Testis (tissue), 3 donors: Measurements from ENCODE around the gene PTPRR. TPM values are rescaled to one million over a fixed set of nuclear protein-coding genes. Genes with fewer than 3 reads are reported as not detected.

Source experiments
- DNase-seq: peaks from one replicate; pipeline ENCODE4 v3.0.0-alpha.2; 2019
- H3K27ac ChIP-seq, 2 donors: fragments of 200-600 bp; sonication (generic); one replicate each; pipeline ENCODE4 v1.5.1; 2019
- H3K27me3 ChIP-seq: fragments of 200-600 bp; sonication (generic); one replicate; pipeline ENCODE4 v1.5.1; 2019
- H3K36me3 ChIP-seq: fragments of 200-600 bp; sonication (generic); one replicate; pipeline ENCODE4 v1.5.1; 2017; ENCODE audit warnings: low read depth; ENCODE audit errors: missing control alignments
- H3K4me1 ChIP-seq: fragments of 200-600 bp; sonication (generic); one replicate; pipeline ENCODE4 v1.5.1; 2019
- H3K4me3 ChIP-seq, 2 donors: fragments of 200-600 bp; sonication (generic); one replicate each; pipeline ENCODE4 v1.5.1; 2017 to 2019
- H3K9me3 ChIP-seq: fragments of 200-600 bp; sonication (generic); one replicate; pipeline ENCODE4 v1.5.1; 2017
- CTCF ChIP-seq, 3 experiments: fragments of 450-650 bp in 2 of 3; fragments of 200-600 bp in 1 of 3; sonication (generic) in 1 of 3; IDR thresholded peaks; one replicate each; pipeline ENCODE4 v1.5.1; 2016 to 2019; ENCODE audit warnings: antibody characterized with exemption in 3 of 3, mild to moderate bottlenecking in 2 of 3, moderate library complexity in 1 of 3
- POLR2A ChIP-seq: fragments of 450-650 bp; IDR thresholded peaks from one replicate; pipeline ENCODE4 v1.6.1; 2017; ENCODE audit warnings: antibody characterized with exemption, mild to moderate bottlenecking, moderate library complexity
- WGBS, 2 donors: methylation state at CpG; one replicate each; pipeline ENCODE4 v1.1.5; 2018; 5-methylcytosine and 5-hydroxymethylcytosine counted together
- intact Hi-C: fragments of 100-400 bp; cut with DNase I; formaldehyde crosslinking; loops from one replicate; pipeline ENCODE4 v1.15.1; 2023; ENCODE audit warnings: low total_unique reads
- polyA plus RNA-seq: library from polyadenylated mRNA; stranded (reverse); fragments of 350-450 nt; fragmentation: Illumina TruSeq; extraction: RNeasy Lipid Tissue Mini Kit (QIAGEN cat#74804); gene quantifications from one replicate; pipeline ENCODE4 v1.2.3, GENCODE V29; 2014; ENCODE audit warnings: low read depth, low replicate concordance; ENCODE audit not compliant: insufficient read depth
- total RNA-seq, 2 donors: library from RNA; depleted of rRNA; stranded (reverse); fragments of >200 nt; gene quantifications; one replicate each; pipeline ENCODE4 v1.2.3, GENCODE V29; 2016

PTPRR gene
- total and polyA plus RNA-seq, 3 donors from 2014 or later = 0.16 to 0.43 (median 0.24) TPM

DNA sequence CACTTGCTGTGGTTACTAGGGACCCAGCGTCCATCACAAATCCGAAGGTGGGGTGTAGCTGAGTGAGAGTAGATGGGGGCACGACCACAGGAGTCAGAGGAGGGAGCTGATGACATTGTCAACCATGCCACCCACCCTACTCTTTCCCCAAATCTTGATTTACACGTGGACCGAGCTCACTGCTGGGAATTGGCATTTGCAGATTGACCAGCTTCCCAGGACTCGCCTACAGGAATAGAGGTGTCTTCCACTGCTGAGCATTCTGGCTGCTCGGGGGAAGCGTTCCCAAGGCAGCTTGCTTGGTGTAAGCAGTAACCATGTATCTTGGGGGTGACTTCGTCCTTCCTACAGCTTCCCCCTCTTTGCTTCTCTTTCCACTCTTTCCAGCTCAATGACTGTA, 353 bp upstream of the PTPRR start:
- 11 to 19% methylated on average over 9 of the region's 9 CpGs for WGBS, 2 donors
- intact Hi-C loops = no loop called here
- TF ChIP-seq POLR2A (no peak), CTCF (IDR thresholded peaks at IDR 0.05) (no peak)

DNA sequence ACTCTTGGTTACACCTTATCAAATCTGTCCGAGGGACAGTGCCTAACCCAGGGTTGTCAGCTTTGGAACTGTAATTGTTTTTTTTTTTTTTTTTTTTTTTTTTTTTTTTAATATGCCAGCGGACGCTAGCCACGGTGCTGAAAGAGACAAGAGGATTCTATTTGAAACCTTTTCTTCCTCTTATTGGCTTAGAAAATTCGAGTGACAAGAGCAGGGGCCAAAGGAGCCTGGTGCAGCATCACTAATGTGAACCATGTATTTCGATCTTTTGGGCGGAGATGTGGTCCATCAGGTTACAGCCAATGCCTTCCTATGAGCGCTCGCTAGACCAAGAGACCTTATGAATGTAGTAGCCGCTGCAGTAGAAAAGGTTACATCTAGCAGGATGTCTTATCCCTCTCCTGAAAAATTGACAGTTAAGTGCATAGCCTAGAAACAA, 922 bp downstream of the PTPRR start:
- no peak for TF ChIP-seq CTCF (IDR thresholded peaks at IDR 0.05)
- DNase-seq = no peak
- no peak overlapping the region for H3K27ac ChIP-seq
- peak overlapping the region in 1 of 2 donors; percentile 36 for H3K4me3 ChIP-seq
- H3K27me3 ChIP-seq = no peaks in the 10 kb centered on the region
- no peaks in the 10 kb centered on the region for H3K36me3 ChIP-seq
- intact Hi-C loops = no loop called here
- no peaks in the 10 kb centered on the region for H3K9me3 ChIP-seq
- WGBS, 2 donors = 3 to 12% methylated on average over 9 to 10 of the region's 10 CpGs
- H3K4me1 ChIP-seq = peaks cover 4% of the 10 kb centered on the region

More for the DNA sequence above, 353 bp upstream of the PTPRR start:
- H3K4me3 ChIP-seq = peak overlapping the region in 1 of 2 donors; percentile 36
- no peaks in the 10 kb centered on the region for H3K36me3 ChIP-seq
- DNase-seq = no peak
- no peaks in the 10 kb centered on the region for H3K9me3 ChIP-seq
- peaks cover 4% of the 10 kb centered on the region for H3K4me1 ChIP-seq
- H3K27ac ChIP-seq = no peak overlapping the region
- H3K27me3 ChIP-seq = no peaks in the 10 kb centered on the region

DNA sequence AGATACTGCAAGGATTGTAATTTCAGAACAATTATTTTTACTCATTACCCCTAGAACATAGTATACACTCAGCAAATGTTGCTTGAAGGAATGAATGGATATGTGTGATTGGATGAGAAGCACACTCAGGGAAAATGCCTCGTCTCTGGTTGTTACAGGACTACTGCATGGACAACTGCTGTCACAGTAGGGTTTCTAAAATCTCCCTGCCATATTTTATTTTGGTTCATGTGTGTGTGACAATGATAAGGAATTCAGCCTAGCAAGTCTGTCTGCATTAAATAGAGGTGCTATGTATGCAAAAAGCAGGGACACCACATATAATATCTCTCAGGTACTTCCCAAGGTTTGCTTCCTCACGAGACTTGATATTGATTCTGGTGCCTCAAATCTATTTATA, 1.4 kb downstream of the PTPRR start:
- Histone ChIP-seq H3K4me3 (no peak overlapping the region), H3K9me3 (no peaks in the 10 kb centered on the region), H3K27ac (no peak overlapping the region), H3K4me1 (peaks cover 4% of the 10 kb centered on the region), H3K36me3 (no peaks in the 10 kb centered on the region), H3K27me3 (no peaks in the 10 kb centered on the region)
- no peak for TF ChIP-seq CTCF (IDR thresholded peaks at IDR 0.05)
- DNase-seq = no peak
- intact Hi-C loops = no loop called here
- 64 to 65% methylated on average over 2 of the region's 2 CpGs for WGBS, 2 donors

GRCh38 chr12:70918321-70918720, 2.2 kb downstream of the PTPRR start:
- no peak overlapping the region for H3K27ac ChIP-seq
- no peak for DNase-seq
- peaks cover 4% of the 10 kb centered on the region for H3K4me1 ChIP-seq
- no peaks in the 10 kb centered on the region for H3K27me3 ChIP-seq
- H3K9me3 ChIP-seq = no peaks in the 10 kb centered on the region
- H3K4me3 ChIP-seq = no peak overlapping the region
- WGBS, 2 donors = 85 to 91% methylated on average over 1 of the region's 1 CpG
- intact Hi-C loops = no loop called here
- no peaks in the 10 kb centered on the region for H3K36me3 ChIP-seq
- TF ChIP-seq CTCF (IDR thresholded peaks at IDR 0.05) (no peak), POLR2A (no peak)

DNA sequence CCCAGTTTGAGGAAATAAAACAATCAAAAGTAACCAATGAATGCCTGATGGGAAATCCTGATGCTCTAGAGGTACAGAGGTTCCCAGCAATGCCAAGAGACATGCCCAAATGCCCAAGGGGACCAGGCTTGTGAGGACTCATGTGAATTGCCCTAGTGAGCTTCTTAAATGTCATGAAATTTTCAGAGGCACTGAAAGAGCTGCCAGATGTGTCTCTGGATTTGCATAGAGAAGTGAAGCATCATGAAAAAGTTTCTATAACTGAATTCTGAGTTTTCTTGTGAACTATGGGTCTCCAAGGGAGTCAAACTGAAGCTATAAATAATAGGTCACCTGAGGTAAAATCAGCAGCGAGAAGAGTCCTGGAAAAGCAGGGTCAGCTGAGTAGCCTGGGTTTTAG, 9.9 kb downstream of the PTPRR start:
- WGBS, 2 donors = 62 to 83% methylated on average over 1 of the region's 1 CpG
- Histone ChIP-seq H3K27ac (no peak overlapping the region), H3K4me1 (no peaks in the 10 kb centered on the region), H3K27me3 (no peaks in the 10 kb centered on the region), H3K36me3 (no peaks in the 10 kb centered on the region), H3K4me3 (no peak overlapping the region), H3K9me3 (no peaks in the 10 kb centered on the region)
- TF ChIP-seq POLR2A (no peak), CTCF (IDR thresholded peaks at IDR 0.05) (no peak)
- intact Hi-C loops = no loop called here
- no peak for DNase-seq
